Mononuclear cell (primary cell): ENCODE results near the gene ZC3H12D. TPM values are rescaled to one million over a fixed set of nuclear protein-coding genes. Genes with fewer than 3 reads are reported as not detected.
"Not testable (repeated sequence)": the region's sequence is repeated elsewhere in the genome, so short reads cannot be mapped to it uniquely, and the experiment has no call there.

Source experiments
- H3K27me3 ChIP-seq: 2 replicates; pipeline ENCODE4 v1.6.0; 2011; ENCODE audit warnings: low read length, control low read depth; ENCODE audit not compliant: insufficient read depth
- H3K4me1 ChIP-seq: 2 replicates; pipeline ENCODE4 v1.5.1; 2011; ENCODE audit warnings: mild to moderate bottlenecking, low read length, control low read depth; ENCODE audit not compliant: insufficient read depth
- H3K4me3 ChIP-seq: 2 replicates; pipeline ENCODE4 v1.5.1; 2011; ENCODE audit warnings: mild to moderate bottlenecking, low read length, moderate library complexity
- H3K9me3 ChIP-seq: 2 replicates; pipeline ENCODE4 v1.5.1; 2011; ENCODE audit warnings: low read depth, mild to moderate bottlenecking, control low read depth, low read length
- total RNA-seq: library from RNA; depleted of rRNA; stranded (reverse); fragments of >200 nt; gene quantifications from one replicate; pipeline ENCODE4 v1.2.3, GENCODE V29; 2012

Gene ZC3H12D
- total RNA-seq, 1 donor, result 50.7 TPM

- Histone ChIP-seq H3K9me3 (no peaks in the 10 kb centered on the region), H3K27me3 (no peaks in the 10 kb centered on the region), H3K4me1 (peaks cover under 1% of the 10 kb centered on the region), H3K4me3 (no peak overlapping the region)
Observed at GRCh38 chr6:149445095-149445466, 39.7 kb downstream of the ZC3H12D start.

DNA sequence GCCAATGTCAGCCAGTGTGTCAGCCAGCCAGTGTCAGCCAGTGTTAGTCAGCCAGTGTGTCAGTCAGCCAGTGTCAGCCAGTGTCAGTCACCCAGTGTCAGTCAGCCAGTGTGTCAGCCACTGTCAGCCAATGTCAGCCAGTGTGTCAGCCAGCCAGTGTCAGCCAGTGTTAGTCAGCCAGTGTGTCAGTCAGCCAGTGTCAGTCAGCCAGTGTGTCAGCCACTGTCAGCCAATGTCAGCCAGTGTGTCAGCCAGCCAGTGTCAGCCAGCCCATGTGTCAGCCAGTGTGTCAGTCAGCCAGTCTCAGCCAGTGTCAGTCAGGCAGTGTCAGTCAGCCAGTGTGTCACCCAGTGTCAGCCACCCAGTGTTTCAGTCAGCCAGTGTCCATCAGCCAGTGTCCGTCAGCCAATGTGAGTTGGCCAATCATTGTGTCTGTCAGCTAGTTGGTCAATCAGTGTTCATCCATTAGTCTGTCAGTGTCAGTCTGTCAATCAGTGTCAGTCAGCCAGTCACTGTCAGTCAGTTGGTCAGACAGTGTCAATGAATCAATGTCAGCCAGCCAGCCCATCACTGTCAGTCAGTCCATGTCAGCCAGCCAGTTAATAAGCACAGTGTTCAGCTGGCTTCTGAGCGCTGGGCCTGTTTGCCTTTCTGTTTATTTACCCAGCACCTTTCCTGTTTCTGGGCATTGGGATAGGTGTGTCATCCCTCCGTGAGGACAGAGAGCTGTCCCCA, 40.3 kb downstream of the ZC3H12D start:
- H3K4me3 ChIP-seq, H3K9me3 ChIP-seq, H3K4me1 ChIP-seq, H3K27me3 ChIP-seq: not testable (repeated sequence)

GRCh38 chr6:149443411-149444181, 41.2 kb downstream of the ZC3H12D start:
- Histone ChIP-seq H3K4me1 (no peaks in the 10 kb centered on the region), H3K9me3 (no peaks in the 10 kb centered on the region), H3K27me3 (no peaks in the 10 kb centered on the region), H3K4me3 (no peak overlapping the region)

- Histone ChIP-seq H3K9me3 (no peaks in the 10 kb centered on the region), H3K4me1 (no peaks in the 10 kb centered on the region), H3K4me3 (no peak overlapping the region)
Observed at GRCh38 chr6:149441740-149442139, 43.1 kb downstream of the ZC3H12D start.

GRCh38 chr6:149440735-149441671, 43.8 kb downstream of the ZC3H12D start:
- Histone ChIP-seq H3K27me3 (no peaks in the 10 kb centered on the region), H3K4me3 (no peak overlapping the region), H3K4me1 (no peaks in the 10 kb centered on the region), H3K9me3 (no peaks in the 10 kb centered on the region)

More at GRCh38 chr6:149441740-149442139, 43.1 kb downstream of the ZC3H12D start:
- H3K27me3 ChIP-seq, result no peaks in the 10 kb centered on the region

DNA sequence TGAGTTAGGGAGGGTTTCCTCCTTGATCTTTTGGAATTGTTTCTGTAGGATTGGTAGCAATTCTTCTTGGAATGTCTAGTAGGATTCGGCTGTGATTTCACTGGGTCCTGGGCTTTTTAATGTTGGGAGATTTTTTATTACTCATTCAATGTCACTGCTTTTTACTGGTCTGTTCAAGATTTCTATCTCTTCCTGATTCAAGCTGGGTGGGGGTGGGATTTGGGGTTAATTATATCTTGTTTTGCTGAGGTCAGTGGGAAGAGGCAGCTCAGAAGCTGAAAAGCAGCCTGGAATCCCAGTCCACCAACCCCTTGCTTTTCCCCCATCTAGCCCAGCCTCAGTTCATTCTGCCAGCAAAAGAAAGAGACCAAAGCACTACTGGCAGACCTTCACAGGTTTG, 45.2 kb downstream of the ZC3H12D start:
- no peaks in the 10 kb centered on the region for H3K9me3 ChIP-seq
- no peaks in the 10 kb centered on the region for H3K4me1 ChIP-seq
- H3K4me3 ChIP-seq, result no peak overlapping the region
- no peaks in the 10 kb centered on the region for H3K27me3 ChIP-seq

GRCh38 chr6:149438855-149439254, 46.0 kb downstream of the ZC3H12D start:
- no peaks in the 10 kb centered on the region for H3K4me1 ChIP-seq
- no peaks in the 10 kb centered on the region for H3K9me3 ChIP-seq

GRCh38 chr6:149437212-149437611, 47.6 kb downstream of the ZC3H12D start:
- Histone ChIP-seq H3K4me1 (peaks cover under 1% of the 10 kb centered on the region), H3K9me3 (no peaks in the 10 kb centered on the region), H3K4me3 (no peak overlapping the region), H3K27me3 (no peaks in the 10 kb centered on the region)

More at GRCh38 chr6:149438855-149439254, 46.0 kb downstream of the ZC3H12D start:
- no peak overlapping the region for H3K4me3 ChIP-seq
- no peaks in the 10 kb centered on the region for H3K27me3 ChIP-seq

GRCh38 chr6:149436647-149437046, 48.2 kb downstream of the ZC3H12D start:
- Histone ChIP-seq H3K27me3 (no peaks in the 10 kb centered on the region), H3K9me3 (no peaks in the 10 kb centered on the region), H3K4me3 (no peak overlapping the region), H3K4me1 (peaks cover 6% of the 10 kb centered on the region)

- H3K9me3 ChIP-seq, result no peaks in the 10 kb centered on the region
- no peaks in the 10 kb centered on the region for H3K27me3 ChIP-seq
- no peak overlapping the region for H3K4me3 ChIP-seq
- H3K4me1 ChIP-seq, result peaks cover 6% of the 10 kb centered on the region
Observed at GRCh38 chr6:149435919-149436586, 48.8 kb downstream of the ZC3H12D start.

GRCh38 chr6:149433881-149434280, 50.9 kb downstream of the ZC3H12D start:
- Histone ChIP-seq H3K4me1 (peaks cover 6% of the 10 kb centered on the region), H3K4me3 (no peak overlapping the region), H3K9me3 (no peaks in the 10 kb centered on the region), H3K27me3 (no peaks in the 10 kb centered on the region)

DNA sequence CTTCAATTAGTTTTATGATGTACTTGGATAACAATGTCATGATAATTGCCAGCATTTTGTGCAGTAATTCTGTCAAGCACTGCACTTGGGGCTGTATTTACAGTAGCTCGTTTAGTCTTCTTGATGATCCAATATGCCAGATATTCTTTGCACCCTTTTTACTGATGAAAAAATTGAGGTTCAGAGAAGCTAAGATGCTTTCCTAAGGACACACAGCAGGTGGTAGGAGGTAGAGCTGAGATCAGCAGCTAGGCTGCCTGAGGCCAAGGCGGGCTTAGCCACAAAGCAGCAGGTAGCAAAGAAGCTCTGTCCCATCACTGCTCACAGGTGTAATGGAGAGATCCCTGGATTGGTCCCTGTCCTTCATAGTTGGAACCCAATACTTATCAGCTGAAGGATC, 51.4 kb downstream of the ZC3H12D start:
- no peak overlapping the region for H3K4me3 ChIP-seq
- H3K9me3 ChIP-seq, result no peaks in the 10 kb centered on the region
- no peaks in the 10 kb centered on the region for H3K27me3 ChIP-seq
- peaks cover 6% of the 10 kb centered on the region for H3K4me1 ChIP-seq

DNA sequence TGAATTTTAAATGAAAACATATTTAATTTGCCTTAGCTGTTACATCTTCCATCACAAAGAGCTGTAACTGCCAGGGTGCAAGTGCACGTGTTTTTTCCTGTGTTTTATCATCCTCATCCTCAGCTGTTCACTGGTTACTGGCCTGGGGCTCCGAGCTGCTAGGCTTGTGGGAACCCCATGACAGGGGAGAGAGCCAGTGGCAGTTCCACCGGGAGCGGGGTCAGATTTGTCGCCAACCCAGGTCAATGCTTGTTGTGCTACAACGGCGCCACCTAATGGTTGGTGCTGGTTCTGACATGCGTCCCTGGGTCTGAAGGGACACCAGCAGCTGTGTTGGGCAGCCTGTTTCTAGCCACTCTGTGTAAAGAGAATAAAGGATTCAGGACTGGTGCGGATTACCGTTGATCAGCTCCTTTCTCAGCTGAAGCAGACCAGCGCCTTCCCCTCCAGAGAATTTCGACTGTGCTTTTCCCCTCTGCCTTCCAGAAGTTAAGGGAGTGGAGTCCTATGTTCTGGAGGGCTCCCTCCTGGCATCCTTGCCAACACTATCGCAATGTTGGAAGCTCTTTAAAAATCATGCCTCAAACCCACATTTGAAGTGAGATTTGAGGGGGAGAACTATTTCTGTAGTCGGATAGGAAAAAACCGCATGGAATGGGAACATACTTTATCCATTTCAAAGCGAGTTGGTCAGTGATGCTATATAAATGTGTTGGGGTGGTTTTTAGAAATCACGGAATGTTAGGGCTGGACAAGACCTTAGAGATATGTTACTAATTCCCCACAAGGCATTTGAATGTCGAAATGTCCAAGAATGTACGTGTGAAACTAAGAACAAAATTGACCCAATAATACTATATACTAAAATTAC, 52.7 kb downstream of the ZC3H12D start:
- peaks cover 6% of the 10 kb centered on the region for H3K4me1 ChIP-seq
- no peaks in the 10 kb centered on the region for H3K27me3 ChIP-seq
- no peak overlapping the region for H3K4me3 ChIP-seq
- no peaks in the 10 kb centered on the region for H3K9me3 ChIP-seq
